Fibroblast of lung (primary cell): ENCODE results near the gene CDH12.

Experiments
- CTCF ChIP-seq, 2 donors: IDR thresholded peaks in 1 of 2; conservative IDR thresholded peaks in 1 of 2; 1 replicate in 1 of 2; 2 replicates in 1 of 2; pipeline ENCODE4 v1.5.1; 2011 to 2012; ENCODE audit warnings: low read length in 2 of 2, control low read depth in 1 of 2, inconsistent platforms in 1 of 2, low read depth in 1 of 2, mild to moderate bottlenecking in 1 of 2
- EZH2 ChIP-seq: IDR thresholded peaks from 2 replicates; pipeline ENCODE4 v1.5.1; 2012; ENCODE audit warnings: low read length, control low read depth, mild to moderate bottlenecking; ENCODE audit errors: missing control alignments

DNA sequence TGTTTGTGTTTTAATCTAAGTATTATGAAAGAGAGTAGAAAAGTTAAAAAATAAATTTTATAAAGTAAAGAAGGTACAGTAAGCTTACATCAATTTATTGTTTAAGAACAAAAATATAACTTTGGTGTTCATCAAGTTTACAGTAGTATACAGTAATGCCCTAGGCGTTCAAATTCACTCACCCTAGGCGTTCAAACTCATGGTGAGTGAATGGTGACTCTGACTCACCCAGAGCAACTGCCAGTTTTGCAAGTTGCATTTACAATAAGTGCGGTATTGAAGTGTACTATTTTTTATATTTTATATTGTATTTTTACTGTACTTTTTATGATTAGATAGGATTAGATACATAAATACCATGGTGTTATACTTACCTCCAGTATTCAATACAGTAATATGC lies 421.3 kb downstream of the CDH12 start:
- TF ChIP-seq CTCF (conservative IDR thresholded peaks at IDR 0.05 in 1 of 2, IDR thresholded peaks at IDR 0.05 in 1 of 2; ENCODE audit: low read depth in 1 of 2, low read length in 2 of 2) (no peak), EZH2 (no peak)
